IMR-90 (cell line): ENCODE data around the gene ZNF407. TPM values are rescaled to one million over a fixed set of nuclear protein-coding genes. Genes with fewer than 3 reads are reported as not detected.
A peak's percentile ranks its signal among the peaks of the same experiment; 100 is the strongest.

ENCODE experiments used
- ATAC-seq: fragments of 200-7000 bp; cut with Tn5 transposase; 2 replicates; pipeline ENCODE4 v1.9.1; 2020; ENCODE audit warnings: low read depth, mild to moderate bottlenecking, moderate library complexity
- BruUV-seq: library from RNA; stranded (reverse); fragments of 400-500 nt; replicated peaks from 2 replicates; lab custom pipeline; 2021; lab: Mats Ljungman, UMichigan
- CTCF ChIA-PET: fragments of 300-600 bp; formaldehyde crosslinking; extraction: SDS; loops from one replicate; lab custom pipeline; 2021; ENCODE audit warnings: antibody characterized with exemption; lab: Yijun Ruan, JAX
- POLR2A ChIA-PET: fragments of 300-600 bp; sonication (Branson Sonifier 250); formaldehyde crosslinking; loops from one replicate; lab custom pipeline; 2022; ENCODE audit warnings: antibody characterized with exemption; ENCODE audit not compliant: unreplicated experiment; lab: Charles Lee
- DNase-seq: peaks from one replicate; pipeline ENCODE4 v3.0.0; 2013
- H2AFZ ChIP-seq: replicated peaks from 2 replicates; pipeline ENCODE3; 2013; ENCODE audit warnings: low read length, mild to moderate bottlenecking; ENCODE audit not compliant: poor library complexity
- H2AK5ac ChIP-seq: 2 replicates; pipeline ENCODE4 v1.6.1; 2013; ENCODE audit warnings: low read depth, low read length, inconsistent platforms
- H2AK9ac ChIP-seq: replicated peaks from 2 replicates; pipeline ENCODE3; 2013; ENCODE audit warnings: mild to moderate bottlenecking, low read depth, low read length, moderate library complexity; ENCODE audit not compliant: poor library complexity
- H2BK120ac ChIP-seq: 2 replicates; pipeline ENCODE4 v1.6.1; 2013; ENCODE audit warnings: low read depth, low read length, inconsistent platforms
- H2BK15ac ChIP-seq: 3 replicates; pipeline ENCODE4 v1.6.1; 2013; ENCODE audit warnings: low read depth, low read length, inconsistent platforms
- H2BK20ac ChIP-seq: 2 replicates; pipeline ENCODE4 v1.6.1; 2013; ENCODE audit warnings: low read depth, mild to moderate bottlenecking, inconsistent platforms, low read length, moderate library complexity
- H2BK5ac ChIP-seq: 2 replicates; pipeline ENCODE4 v1.6.1; 2013; ENCODE audit warnings: mild to moderate bottlenecking, low read depth, low read length, inconsistent platforms; ENCODE audit not compliant: poor library complexity, severe bottlenecking
- H3K14ac ChIP-seq: replicated peaks from 2 replicates; pipeline ENCODE4 v1.6.1; 2013; ENCODE audit warnings: low read depth, low read length, inconsistent platforms
- H3K18ac ChIP-seq: 2 replicates; pipeline ENCODE4 v1.6.1; 2013; ENCODE audit warnings: low read depth, low read length, control low read depth
- H3K23ac ChIP-seq: 2 replicates; pipeline ENCODE4 v1.6.1; 2013; ENCODE audit warnings: low read depth, low read length, inconsistent platforms
- H3K27ac ChIP-seq: 2 replicates; pipeline ENCODE4 v1.5.1; 2013; ENCODE audit warnings: mild to moderate bottlenecking, control low read depth, low read length; ENCODE audit not compliant: insufficient read depth
- H3K27me3 ChIP-seq: 2 replicates; pipeline ENCODE4 v1.6.1; 2013; ENCODE audit warnings: low read length; ENCODE audit not compliant: control insufficient read depth, insufficient read depth
- H3K36me3 ChIP-seq: 2 replicates; pipeline ENCODE4 v1.6.1; 2013; ENCODE audit warnings: low read length, mixed read lengths; ENCODE audit not compliant: control insufficient read depth, insufficient read depth
- H3K4ac ChIP-seq: 2 replicates; pipeline ENCODE4 v1.6.1; 2013; ENCODE audit warnings: low read depth, low read length, inconsistent platforms
- H3K4me1 ChIP-seq: 2 replicates; pipeline ENCODE4 v1.6.1; 2013; ENCODE audit warnings: low read length, mixed read lengths; ENCODE audit not compliant: control insufficient read depth, insufficient read depth
- H3K4me2 ChIP-seq: 2 replicates; pipeline ENCODE4 v1.6.1; 2013; ENCODE audit warnings: low read depth, mild to moderate bottlenecking, control low read depth, low read length, moderate library complexity
- H3K4me3 ChIP-seq: 2 replicates; pipeline ENCODE4 v1.5.1; 2013; ENCODE audit warnings: low read depth, mild to moderate bottlenecking, control low read depth, low read length, moderate library complexity; ENCODE audit not compliant: insufficient read depth
- H3K56ac ChIP-seq: 2 replicates; pipeline ENCODE4 v1.6.1; 2013; ENCODE audit warnings: low read length, inconsistent platforms; ENCODE audit not compliant: insufficient read depth; ENCODE audit errors: extremely low read depth
- H3K79me1 ChIP-seq, 2 experiments: 2 replicates each; pipeline ENCODE4 v1.6.1; 2013; ENCODE audit warnings: low read length in 2 of 2, inconsistent platforms in 1 of 2, low read depth in 1 of 2
- H3K9ac ChIP-seq: 2 replicates; pipeline ENCODE4 v1.6.1; 2013; ENCODE audit warnings: low read depth, low read length, control low read depth
- H3K9me1 ChIP-seq: 2 replicates; pipeline ENCODE4 v1.6.1; 2013; ENCODE audit warnings: low read length, inconsistent platforms; ENCODE audit not compliant: insufficient read depth
- H3K9me3 ChIP-seq: 2 replicates; pipeline ENCODE4 v1.6.1; 2013; ENCODE audit warnings: low read length; ENCODE audit not compliant: control insufficient read depth, insufficient read depth
- H4K20me1 ChIP-seq: 2 replicates; pipeline ENCODE4 v1.6.1; 2013; ENCODE audit warnings: low read length, inconsistent platforms; ENCODE audit not compliant: insufficient read depth
- H4K5ac ChIP-seq: 2 replicates; pipeline ENCODE4 v1.6.1; 2013; ENCODE audit warnings: mild to moderate bottlenecking, low read depth, low read length, control low read depth
- H4K8ac ChIP-seq, 2 experiments: 2 replicates each; pipeline ENCODE4 v1.6.1; 2013; ENCODE audit warnings: low read depth in 2 of 2, low read length in 2 of 2, control low read depth in 1 of 2, inconsistent platforms in 1 of 2
- H4K91ac ChIP-seq: 2 replicates; pipeline ENCODE4 v1.6.1; 2013; ENCODE audit warnings: low read depth, low read length, inconsistent platforms; ENCODE audit not compliant: insufficient read depth
- CHD1 ChIP-seq: IDR thresholded peaks from 2 replicates; pipeline ENCODE4 v1.6.1; 2012; ENCODE audit warnings: low read depth, low read length, improper control_type of control experiment
- ELK1 ChIP-seq: fragments of 150-350 bp; IDR thresholded peaks from 2 replicates; pipeline ENCODE4 v1.6.1; 2016; ENCODE audit warnings: low read depth, mild to moderate bottlenecking, low read length, moderate library complexity, borderline replicate concordance
- FOS ChIP-seq: fragments of 150-350 bp; IDR thresholded peaks from 2 replicates; pipeline ENCODE4 v1.6.1; 2016; ENCODE audit warnings: low read depth, low read length
- MAFK ChIP-seq: IDR thresholded peaks from 2 replicates; pipeline ENCODE4 v1.6.1; 2012; ENCODE audit warnings: low read depth, low read length, improper control_type of control experiment
- NFE2L2 ChIP-seq: fragments of 150-350 bp; IDR thresholded peaks from 2 replicates; pipeline ENCODE4 v1.6.1; 2016; ENCODE audit warnings: low read depth, mild to moderate bottlenecking, low read length
- RAD21 ChIP-seq: IDR thresholded peaks from 2 replicates; pipeline ENCODE4 v1.6.1; 2012; ENCODE audit warnings: low read length, improper control_type of control experiment
- USF2 ChIP-seq: fragments of 150-350 bp; IDR thresholded peaks from 2 replicates; pipeline ENCODE4 v1.6.1; 2017; ENCODE audit warnings: mild to moderate bottlenecking, antibody characterized with exemption, low read length, low read depth
- WGBS, 2 experiments: methylation state at CpG; one replicate each; pipeline versions ENCODE4 v1.1.5 to v1.1.7; 2013; ENCODE audit warnings: missing lambda C conversion rate in 2 of 2; ENCODE audit not compliant: insufficient read length in 1 of 2; ENCODE audit errors: extremely low coverage in 2 of 2; 5-methylcytosine and 5-hydroxymethylcytosine counted together
- dilution Hi-C: fragments of 300-500 bp; cut with HindIII; formaldehyde crosslinking; loops from one replicate; pipeline ENCODE4 v1.14.3; 2018; ENCODE audit warnings: low sequenced_read_pairs; ENCODE audit not compliant: unreplicated experiment
- in situ Hi-C: fragments of 300-500 bp; cut with MboI; formaldehyde crosslinking; loops from 3 replicates; pipeline ENCODE4 v1.14.3; 2019; ENCODE audit warnings: low sequenced_read_pairs, inconsistent platforms, mixed read lengths
- intact Hi-C: fragments of 100-400 bp; cut with micrococcal nuclease; formaldehyde crosslinking; loops from 2 replicates; pipeline ENCODE4 v1.10.0; 2022
- polyA plus RNA-seq, 3 experiments: library from polyadenylated mRNA; depleted of rRNA; stranded (reverse); fragments of >200 nt; gene quantifications; 2 replicates each; pipeline ENCODE4 v1.2.3, GENCODE V29; 2012; ENCODE audit warnings: low replicate concordance in 1 of 3
- total RNA-seq: library from RNA; depleted of rRNA; stranded (reverse); fragments of >200 nt; gene quantifications from 2 replicates; pipeline ENCODE4 v1.2.3, GENCODE V29; 2012

ZNF407 gene
- total and polyA plus RNA-seq, 2 of the 4 experiments (the other 2 are of a cell fraction), result 3.1 to 20.1 TPM

- ChIA-PET POLR2A (no interaction called here), CTCF (no interaction called here)
- Histone ChIP-seq H3K4me2 (peak overlapping the region; percentile 33), H4K91ac (no peak overlapping the region; the same call in 1 of the 2 replicates), H4K20me1 (no peaks in the 10 kb centered on the region), H3K9me1 (peaks cover 8% of the 10 kb centered on the region), H3K36me3 (0 out of 2 replicates have a peak, but pooled peaks cover 1% of the 10 kb centered on the region), H3K27ac (no peak overlapping the region), H4K5ac (peak overlapping the region; percentile 61; the same call in 1 of the 2 replicates), H3K9me3 (no peaks in the 10 kb centered on the region), H2AK5ac (0 out of 2 replicates have a peak overlapping the region, but pooled peaks have one; percentile 28), H2AFZ (no peak overlapping the region), H3K23ac (0 out of 2 replicates have a peak overlapping the region, but pooled peaks have one; percentile 23), H2BK120ac (peak overlapping the region; percentile 56; the same call in 1 of the 2 replicates), H3K4me1 (peaks cover 9% of the 10 kb centered on the region), H3K14ac (0 out of 2 replicates have a peak overlapping the region, but pooled peaks have one; percentile 18), H2BK5ac (no peak overlapping the region), H3K9ac (no peak overlapping the region), H3K79me1 (peaks cover 0 to 8% of the 10 kb centered on the region in 2 experiments; a peak in 1 of 4 replicates), H3K27me3 (no peaks in the 10 kb centered on the region), H2BK15ac (no peak overlapping the region), H3K18ac (peak overlapping the region; percentile 61; the same call in 1 of the 2 replicates), H3K4me3 (no peak overlapping the region), H2AK9ac (no peak overlapping the region), H2BK20ac (0 out of 2 replicates have a peak overlapping the region, but pooled peaks have one; percentile 27), H3K56ac (no peak overlapping the region), H3K4ac (peak overlapping the region; percentile 60; the same call in 1 of the 2 replicates), H4K8ac (peak overlapping the region in 1 of 2 experiments; percentile 47; a peak in 1 of 4 replicates)
- dilution Hi-C loops (no loop called here), intact Hi-C loops (no loop called here), in situ Hi-C loops (no loop called here)
- no peak for DNase-seq
- TF ChIP-seq FOS, result no peak
- no peak for TF ChIP-seq NFE2L2
- no peak for TF ChIP-seq CHD1
- no peak for TF ChIP-seq MAFK
- TF ChIP-seq ELK1, result no peak
- no peak for TF ChIP-seq RAD21
- TF ChIP-seq USF2, result no peak
- BruUV-seq, result no TSS peak
- no peak for ATAC-seq
- 56% methylated on average over 5 of the region's 10 CpGs; no CpG with 5 or more reads in 1 of the 2 experiments for WGBS, 2 experiments
Measured at GRCh38 chr18:74803769-74804168, 206.1 kb downstream of the ZNF407 start.
